Transverse colon (tissue), 4 donors: ENCODE measurements around the gene TAS2R39. TPM values are rescaled to one million over a fixed set of nuclear protein-coding genes. Genes with fewer than 3 reads are reported as not detected.

Experiments used
- DNase-seq: peaks from one replicate; pipeline ENCODE4 v3.0.0-alpha.2; 2019
- H3K27ac ChIP-seq, 4 donors: fragments of 200-600 bp; sonication (generic); 2 replicates each; pipeline ENCODE4 v1.5.1; 2016 to 2018; ENCODE audit warnings: inconsistent platforms in 4 of 4
- H3K27me3 ChIP-seq: fragments of 200-600 bp; sonication (generic); 2 replicates; pipeline ENCODE4 v1.5.1; 2017; ENCODE audit warnings: inconsistent platforms
- H3K36me3 ChIP-seq, 4 donors: fragments of 200-600 bp; sonication (generic); 2 replicates each; pipeline ENCODE4 v1.5.1; 2017 to 2019; ENCODE audit warnings: inconsistent platforms in 4 of 4
- H3K4me1 ChIP-seq, 4 donors: fragments of 200-600 bp; sonication (generic); 2 replicates each; pipeline ENCODE4 v1.5.1; 2017 to 2020; ENCODE audit warnings: inconsistent platforms in 4 of 4
- H3K4me3 ChIP-seq, 4 donors: fragments of 200-600 bp; sonication (generic); 1 replicate in 1 of 4; 2 replicates in 3 of 4; pipeline versions ENCODE4 v1.5.1 to v1.6.1; 2017 to 2019; ENCODE audit warnings: inconsistent platforms in 4 of 4
- H3K9me3 ChIP-seq, 2 donors: fragments of 200-600 bp; sonication (generic); 2 replicates each; pipeline ENCODE4 v1.5.1; 2017 to 2019; ENCODE audit warnings: inconsistent platforms in 2 of 2
- EP300 ChIP-seq: sonication (generic); formaldehyde crosslinking; IDR thresholded peaks from one replicate; pipeline ENCODE4 v1.6.1; 2017; ENCODE audit warnings: antibody characterized with exemption, low read depth
- POLR2A ChIP-seq: fragments of 450-650 bp; IDR thresholded peaks from one replicate; pipeline ENCODE4 v1.6.1; 2016; ENCODE audit warnings: antibody characterized with exemption, mild to moderate bottlenecking, moderate library complexity
- POLR2AphosphoS5 ChIP-seq, 3 donors: sonication (generic); formaldehyde crosslinking; IDR thresholded peaks; one replicate each; pipeline ENCODE4 v1.6.1; 2016; ENCODE audit warnings: antibody characterized with exemption in 3 of 3
- WGBS, 2 donors: methylation state at CpG; one replicate each; pipeline ENCODE4 v1.1.5; 2018; ENCODE audit warnings: low coverage in 1 of 2; 5-methylcytosine and 5-hydroxymethylcytosine counted together
- in situ Hi-C, 4 donors: fragments of 200-750 bp; cut with MboI; loops; one replicate each; pipeline versions ENCODE4 v1.15.0 to v1.15.1; 2017; ENCODE audit warnings: low sequenced_read_pairs in 3 of 4, low pct_ligation_motif_present in 1 of 4, low pct_unique_long_range_greater_than_20kb in 1 of 4
- intact Hi-C: fragments of 100-400 bp; cut with DNase I; formaldehyde crosslinking; loops from one replicate; pipeline ENCODE4 v1.15.1; 2023; ENCODE audit warnings: low total_unique reads
- total RNA-seq, 4 donors: library from RNA; depleted of rRNA; stranded (reverse); fragments of >200 nt; gene quantifications; one replicate each; pipeline ENCODE4 v1.1.0, GENCODE V29; 2016
- TF ChIP-seq, protein P1 (sequence below), 5 experiments: fragments of 200-600 bp in 3 of 5; fragments of 450-650 bp in 2 of 5; sonication (generic) in 3 of 5; IDR thresholded peaks; 1 replicate in 2 of 5; 2 replicates in 3 of 5; pipeline ENCODE4 v1.5.1; 2016 to 2017; ENCODE audit warnings: antibody characterized with exemption in 5 of 5, inconsistent platforms in 3 of 5, mild to moderate bottlenecking in 2 of 5, moderate library complexity in 1 of 5

Gene TAS2R39
- total RNA-seq, 4 donors from 2014 or later = not detected

DNA sequence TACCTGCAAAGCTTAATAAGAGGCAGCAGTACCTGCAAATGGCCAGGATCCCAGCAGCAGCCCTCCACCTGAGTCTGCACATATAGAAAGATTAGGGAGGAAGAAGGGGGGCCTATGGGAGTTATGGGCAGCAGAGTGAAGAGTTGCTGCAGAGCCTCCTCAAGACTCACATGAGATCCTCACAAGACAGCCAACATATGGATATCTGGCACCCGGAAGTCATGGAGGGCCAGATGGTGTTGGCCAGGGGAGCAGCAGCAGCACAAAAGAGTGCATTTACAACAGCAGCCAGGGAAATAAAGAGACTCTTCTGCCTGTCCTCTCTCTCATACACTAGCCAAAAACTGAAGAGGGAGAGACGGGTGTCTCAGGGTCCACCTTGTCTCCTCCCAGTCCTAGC, 34.6 kb downstream of the TAS2R39 start:
- no peak for DNase-seq
- H3K27ac ChIP-seq = no peak overlapping the region
- 63 to 83% methylated on average over 2 of the region's 2 CpGs for WGBS, 2 donors
- H3K27me3 ChIP-seq = peaks cover 6% of the 10 kb centered on the region
- in situ Hi-C loops = loop anchor here (25.0 kb wide), 3 partner anchors 331 to 581 kb away; partner anchors contain the start of genes EPHB6 (in 3 of the 4) and TRPV6 (in 1 of the 4)
- intact Hi-C loops = loop anchor here (10.0 kb wide), 1 partner anchor 343 kb away; no protein-coding TSS in a partner anchor
- no peaks in the 10 kb centered on the region for H3K9me3 ChIP-seq
- no peak overlapping the region for H3K4me3 ChIP-seq
- no peak for TF ChIP-seq POLR2A
- TF ChIP-seq, protein P1, sequence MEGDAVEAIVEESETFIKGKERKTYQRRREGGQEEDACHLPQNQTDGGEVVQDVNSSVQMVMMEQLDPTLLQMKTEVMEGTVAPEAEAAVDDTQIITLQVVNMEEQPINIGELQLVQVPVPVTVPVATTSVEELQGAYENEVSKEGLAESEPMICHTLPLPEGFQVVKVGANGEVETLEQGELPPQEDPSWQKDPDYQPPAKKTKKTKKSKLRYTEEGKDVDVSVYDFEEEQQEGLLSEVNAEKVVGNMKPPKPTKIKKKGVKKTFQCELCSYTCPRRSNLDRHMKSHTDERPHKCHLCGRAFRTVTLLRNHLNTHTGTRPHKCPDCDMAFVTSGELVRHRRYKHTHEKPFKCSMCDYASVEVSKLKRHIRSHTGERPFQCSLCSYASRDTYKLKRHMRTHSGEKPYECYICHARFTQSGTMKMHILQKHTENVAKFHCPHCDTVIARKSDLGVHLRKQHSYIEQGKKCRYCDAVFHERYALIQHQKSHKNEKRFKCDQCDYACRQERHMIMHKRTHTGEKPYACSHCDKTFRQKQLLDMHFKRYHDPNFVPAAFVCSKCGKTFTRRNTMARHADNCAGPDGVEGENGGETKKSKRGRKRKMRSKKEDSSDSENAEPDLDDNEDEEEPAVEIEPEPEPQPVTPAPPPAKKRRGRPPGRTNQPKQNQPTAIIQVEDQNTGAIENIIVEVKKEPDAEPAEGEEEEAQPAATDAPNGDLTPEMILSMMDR (IDR thresholded peaks at IDR 0.05) = no peak
- no peak for TF ChIP-seq POLR2AphosphoS5 (IDR thresholded peaks at IDR 0.05)
- TF ChIP-seq EP300 = no peak
- no peaks in the 10 kb centered on the region for H3K4me1 ChIP-seq
- H3K36me3 ChIP-seq = no peaks in the 10 kb centered on the region

DNA sequence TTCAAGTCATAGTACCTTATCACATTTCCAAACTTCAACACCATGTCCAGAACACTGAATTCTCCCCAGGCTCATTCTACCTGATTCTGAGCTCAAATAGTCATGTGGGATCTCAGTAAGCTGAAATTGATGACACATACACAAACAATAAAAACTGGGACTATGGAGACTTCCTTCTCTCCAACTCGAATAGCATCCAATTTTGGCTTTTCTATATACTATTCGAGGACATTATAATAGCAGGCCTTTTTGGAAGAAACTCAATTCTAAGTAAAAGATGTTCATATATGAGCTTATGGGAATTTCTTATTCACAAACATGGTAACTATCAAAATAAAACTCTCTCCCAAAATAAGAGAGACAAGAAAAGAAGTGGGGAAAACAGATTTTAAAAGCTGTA, 38.1 kb downstream of the TAS2R39 start:
- Histone ChIP-seq H3K27ac (no peak overlapping the region), H3K9me3 (no peaks in the 10 kb centered on the region), H3K4me1 (no peaks in the 10 kb centered on the region), H3K36me3 (no peaks in the 10 kb centered on the region), H3K4me3 (no peak overlapping the region), H3K27me3 (peaks cover 6% of the 10 kb centered on the region)
- WGBS, 2 donors = 60 to 73% methylated on average over 2 of the region's 2 CpGs
- intact Hi-C loops = no loop called here
- in situ Hi-C loops = loop anchor here (25.0 kb wide), 3 partner anchors 334 to 584 kb away; partner anchors contain the start of genes EPHB6 (in 3 of the 4) and TRPV6 (in 1 of the 4)
- TF ChIP-seq, protein P1 (IDR thresholded peaks at IDR 0.05) = no peak
- TF ChIP-seq POLR2A = no peak
- TF ChIP-seq POLR2AphosphoS5 (IDR thresholded peaks at IDR 0.05) = no peak
- TF ChIP-seq EP300 = no peak
- no peak for DNase-seq

DNA sequence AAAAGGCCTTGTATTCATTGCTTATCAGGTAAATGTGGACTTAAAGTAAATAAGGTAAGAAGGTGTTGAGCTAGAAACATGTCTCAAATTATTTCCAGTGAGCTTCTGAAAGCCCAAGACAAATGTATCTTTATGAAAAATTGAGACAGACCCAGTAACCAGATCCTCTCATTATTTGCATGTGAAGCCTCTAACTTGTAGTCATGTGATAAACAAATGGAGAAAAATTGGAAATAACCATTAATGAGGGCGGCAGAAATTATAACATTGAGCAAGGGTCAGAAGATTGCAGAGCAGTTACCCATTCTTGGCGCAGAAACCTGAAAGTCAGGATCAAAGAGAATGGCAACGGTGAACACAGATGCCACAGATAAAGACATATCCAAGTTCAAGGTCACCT, 38.5 kb downstream of the TAS2R39 start, which contains the start of gene TAS2R40:
TAS2R40 (plus strand) TSS at position 301 of the 400 bp plus-strand sequence; CDS start at position 343, 42 bp downstream.
- in situ Hi-C loops (loop anchor here (25.0 kb wide), 3 partner anchors 334 to 584 kb away; partner anchors contain the start of genes EPHB6 (in 3 of the 4) and TRPV6 (in 1 of the 4)), intact Hi-C loops (no loop called here)
- 63 to 76% methylated on average over 3 of the region's 3 CpGs for WGBS, 2 donors
- no peak for DNase-seq
- Histone ChIP-seq H3K4me3 (no peak within 1 kb of the TSS), H3K36me3 (no peaks in the 10 kb centered on the region), H3K27me3 (peaks cover 6% of the 10 kb centered on the region), H3K4me1 (no peaks in the 10 kb centered on the region), H3K9me3 (no peaks in the 10 kb centered on the region), H3K27ac (no peak within 1 kb of the TSS)
- TF ChIP-seq EP300 (no peak), POLR2A (no peak), POLR2AphosphoS5 (IDR thresholded peaks at IDR 0.05) (no peak)
- TF ChIP-seq, protein P1 (IDR thresholded peaks at IDR 0.05) = no peak

DNA sequence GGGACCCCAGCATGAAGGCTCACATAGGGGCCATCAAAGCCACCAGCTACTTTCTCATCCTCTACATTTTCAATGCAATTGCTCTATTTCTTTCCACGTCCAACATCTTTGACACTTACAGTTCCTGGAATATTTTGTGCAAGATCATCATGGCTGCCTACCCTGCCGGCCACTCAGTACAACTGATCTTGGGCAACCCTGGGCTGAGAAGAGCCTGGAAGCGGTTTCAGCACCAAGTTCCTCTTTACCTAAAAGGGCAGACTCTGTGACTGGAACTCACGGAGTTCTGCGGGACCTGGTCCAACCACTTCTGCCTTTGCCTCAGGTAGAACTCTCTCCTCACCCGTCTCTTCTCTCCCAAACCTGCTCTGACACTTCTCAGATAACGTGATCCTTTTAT, 39.6 kb downstream of the TAS2R39 start:
- Histone ChIP-seq H3K36me3 (no peaks in the 10 kb centered on the region), H3K27me3 (peaks cover 6% of the 10 kb centered on the region), H3K27ac (no peak overlapping the region), H3K4me1 (no peaks in the 10 kb centered on the region), H3K4me3 (no peak overlapping the region), H3K9me3 (no peaks in the 10 kb centered on the region)
- in situ Hi-C loops = loop anchor here (25.0 kb wide), 3 partner anchors 335 to 585 kb away; partner anchors contain the start of genes EPHB6 (in 3 of the 4) and TRPV6 (in 1 of the 4)
- TF ChIP-seq, protein P1 (IDR thresholded peaks at IDR 0.05) = no peak
- TF ChIP-seq EP300 (no peak), POLR2AphosphoS5 (IDR thresholded peaks at IDR 0.05) (no peak), POLR2A (no peak)
- intact Hi-C loops = no loop called here
- no peak for DNase-seq
- 69 to 100% methylated on average over 1 to 7 of the region's 7 CpGs for WGBS, 2 donors
